ENCODE data around the gene TMEM50B.
"Not testable (repeated sequence)": the region's sequence is repeated elsewhere in the genome, so short reads cannot be mapped to it uniquely, and the experiment has no call there.

The TMEM50B gene

DNA sequence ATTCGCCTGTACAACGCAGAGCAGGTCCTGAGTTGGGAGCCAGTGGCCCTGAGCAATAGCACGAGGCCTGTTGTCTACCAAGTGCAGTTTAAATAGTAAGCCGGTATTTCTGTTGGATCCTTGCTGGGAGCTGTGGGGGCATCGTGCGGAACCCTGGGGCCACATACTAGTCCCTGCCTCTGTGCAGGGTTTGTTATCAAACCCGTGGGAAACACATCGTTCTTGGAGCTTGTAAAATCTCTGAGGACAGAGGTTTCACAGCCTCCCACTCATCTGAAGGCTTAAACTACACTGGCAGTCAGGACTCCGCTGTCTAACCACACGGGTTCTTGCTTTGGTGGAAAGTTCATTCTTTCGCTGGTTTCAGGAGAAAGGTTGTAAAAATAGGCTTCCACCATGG, 64.8 kb downstream of the TMEM50B start:
- H3K27me3 Mint-ChIP-seq: peaks cover 48% of the 10 kb centered on the region
- H3K9me3 Mint-ChIP-seq: no peaks in the 10 kb centered on the region
- peak overlapping the region; percentile 44 for H3K27ac Mint-ChIP-seq (ENCODE audit: low read depth)
- ATAC-seq (replicated peaks; ENCODE audit: extremely low read depth, poor library complexity, severe bottlenecking) (no peak), DNase-seq (ENCODE audit: low spot score in 2 of 2) (no peak)
- H3K4me1 Mint-ChIP-seq: no peaks in the 10 kb centered on the region
- peaks cover 14% of the 10 kb centered on the region for H3K36me3 Mint-ChIP-seq (ENCODE audit: insufficient read depth)
- no peak overlapping the region for H3K4me3 Mint-ChIP-seq

DNA sequence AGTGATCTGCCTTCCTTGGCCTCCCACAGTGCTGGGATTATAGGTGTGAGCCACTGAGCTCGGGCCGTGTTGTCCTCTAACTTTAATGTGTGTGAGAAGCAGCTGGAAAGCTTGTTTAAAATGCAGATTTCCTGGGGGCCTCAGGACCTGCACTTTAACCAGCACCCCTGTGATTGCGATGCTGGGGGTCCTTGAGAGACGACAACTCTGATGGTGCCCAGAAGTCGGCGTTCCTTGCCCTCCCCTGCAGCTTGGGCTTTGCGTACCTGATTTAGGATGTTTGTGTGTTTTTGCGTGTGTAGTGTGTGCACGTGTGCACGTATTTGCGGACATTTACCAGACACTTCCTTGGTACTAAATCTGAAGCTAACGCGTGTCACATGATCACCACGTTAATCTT, 65.7 kb downstream of the TMEM50B start:
- Mint-ChIP-seq H3K9me3 (no peaks in the 10 kb centered on the region), H3K27ac (ENCODE audit: low read depth) (no peak overlapping the region), H3K4me1 (no peaks in the 10 kb centered on the region), H3K4me3 (no peak overlapping the region), H3K27me3 (peaks cover 47% of the 10 kb centered on the region), H3K36me3 (ENCODE audit: insufficient read depth) (peaks cover 11% of the 10 kb centered on the region)
- no peak for ATAC-seq (replicated peaks; ENCODE audit: extremely low read depth, poor library complexity, severe bottlenecking)
- DNase-seq (ENCODE audit: low spot score in 2 of 2): no peak

DNA sequence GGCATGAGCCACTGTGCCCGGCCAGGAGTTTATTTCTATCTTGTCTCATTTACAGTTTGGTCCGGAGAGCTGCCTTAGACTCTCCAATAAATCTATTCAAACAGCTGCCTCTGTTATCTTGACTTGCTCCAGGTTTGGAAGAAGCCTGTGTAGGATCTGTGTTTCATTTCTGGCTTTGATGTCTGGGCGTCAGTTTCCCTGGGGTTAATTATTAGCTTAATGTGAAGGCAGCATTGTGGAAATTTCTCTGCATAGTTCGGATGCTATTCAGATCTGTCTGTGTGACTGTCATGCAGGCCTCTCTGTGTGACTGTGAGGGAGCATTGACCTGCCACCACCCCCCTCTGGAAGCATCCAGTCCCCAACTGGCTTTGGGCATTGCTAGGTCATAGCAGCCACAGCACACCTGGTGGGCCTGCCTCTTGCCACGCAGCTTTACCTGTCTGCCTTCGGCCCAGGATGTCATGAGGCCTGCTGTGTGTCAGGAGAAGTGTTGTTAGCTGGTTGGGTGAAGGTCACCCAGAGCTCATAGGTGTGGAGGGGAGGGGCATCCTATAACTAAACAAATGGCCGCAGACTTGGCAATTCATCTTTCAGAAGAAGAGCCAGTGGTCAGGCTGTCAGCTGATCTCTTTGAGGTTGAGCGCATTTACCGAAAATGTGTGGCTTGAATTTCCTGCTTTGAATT, 66.8 kb downstream of the TMEM50B start:
- peaks cover 9% of the 10 kb centered on the region for H3K36me3 Mint-ChIP-seq (ENCODE audit: insufficient read depth)
- H3K27ac Mint-ChIP-seq (ENCODE audit: low read depth): no peak overlapping the region
- H3K4me1 Mint-ChIP-seq: no peaks in the 10 kb centered on the region
- no peaks in the 10 kb centered on the region for H3K9me3 Mint-ChIP-seq
- ATAC-seq (replicated peaks; ENCODE audit: extremely low read depth, poor library complexity, severe bottlenecking) (no peak), DNase-seq (ENCODE audit: low spot score in 2 of 2) (no peak)
- peaks cover 52% of the 10 kb centered on the region for H3K27me3 Mint-ChIP-seq
- H3K4me3 Mint-ChIP-seq: no peak overlapping the region

DNA sequence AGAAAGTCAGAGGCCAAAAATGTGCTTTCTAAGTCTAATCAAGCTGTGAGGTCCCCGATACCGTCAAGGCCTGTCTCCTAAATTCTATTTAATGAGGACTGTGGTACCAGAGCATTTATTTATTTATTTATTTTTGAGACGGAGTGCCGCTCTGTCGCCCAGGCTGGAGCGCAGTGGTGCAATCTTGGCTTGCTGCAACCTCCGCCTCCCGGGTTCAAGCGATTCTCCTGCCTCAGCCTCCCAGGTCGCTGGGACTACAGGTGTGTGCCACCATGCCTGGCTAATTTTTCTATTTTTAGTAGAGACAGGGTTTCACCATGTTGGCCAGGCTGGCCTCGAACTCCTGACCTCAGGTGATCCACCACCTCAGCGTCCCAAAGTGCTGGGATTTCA, 67.3 kb downstream of the TMEM50B start:
- not testable (repeated sequence) for H3K36me3 Mint-ChIP-seq (ENCODE audit: insufficient read depth); ATAC-seq (replicated peaks; ENCODE audit: extremely low read depth, poor library complexity, severe bottlenecking); DNase-seq (ENCODE audit: low spot score in 2 of 2); H3K9me3 Mint-ChIP-seq; H3K27ac Mint-ChIP-seq (ENCODE audit: low read depth); H3K4me3 Mint-ChIP-seq; H3K4me1 Mint-ChIP-seq
- peaks cover 52% of the 10 kb centered on the region for H3K27me3 Mint-ChIP-seq

DNA sequence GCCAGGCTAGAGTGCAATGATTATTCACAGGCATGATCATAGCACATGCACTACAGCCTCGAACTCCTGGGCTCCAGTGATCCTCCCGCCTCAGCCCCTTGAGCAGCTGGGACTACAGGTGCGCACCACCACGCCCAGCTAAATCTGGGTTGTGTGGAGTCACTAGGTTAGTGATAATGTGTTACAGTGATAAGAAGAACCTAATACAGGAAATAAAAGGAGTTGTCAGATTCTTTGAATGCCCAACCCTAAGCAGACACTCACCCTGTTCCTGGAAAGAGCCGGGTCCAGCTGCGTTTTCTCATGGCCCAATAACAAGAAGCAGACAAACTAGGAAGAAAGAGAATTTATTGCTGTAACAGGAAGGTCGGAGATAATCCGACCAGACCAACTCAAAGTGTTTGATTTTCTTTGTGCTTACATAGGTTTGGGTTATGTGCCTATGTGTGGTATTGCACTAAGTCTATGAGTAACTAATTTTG, 67.8 kb downstream of the TMEM50B start:
- DNase-seq (ENCODE audit: low spot score in 2 of 2): no peak
- H3K27ac Mint-ChIP-seq (ENCODE audit: low read depth): no peak overlapping the region
- no peaks in the 10 kb centered on the region for H3K4me1 Mint-ChIP-seq
- no peak for ATAC-seq (replicated peaks; ENCODE audit: extremely low read depth, poor library complexity, severe bottlenecking)
- H3K36me3 Mint-ChIP-seq (ENCODE audit: insufficient read depth): peaks cover 9% of the 10 kb centered on the region
- H3K27me3 Mint-ChIP-seq: peaks cover 52% of the 10 kb centered on the region
- no peak overlapping the region for H3K4me3 Mint-ChIP-seq
- no peaks in the 10 kb centered on the region for H3K9me3 Mint-ChIP-seq

DNA sequence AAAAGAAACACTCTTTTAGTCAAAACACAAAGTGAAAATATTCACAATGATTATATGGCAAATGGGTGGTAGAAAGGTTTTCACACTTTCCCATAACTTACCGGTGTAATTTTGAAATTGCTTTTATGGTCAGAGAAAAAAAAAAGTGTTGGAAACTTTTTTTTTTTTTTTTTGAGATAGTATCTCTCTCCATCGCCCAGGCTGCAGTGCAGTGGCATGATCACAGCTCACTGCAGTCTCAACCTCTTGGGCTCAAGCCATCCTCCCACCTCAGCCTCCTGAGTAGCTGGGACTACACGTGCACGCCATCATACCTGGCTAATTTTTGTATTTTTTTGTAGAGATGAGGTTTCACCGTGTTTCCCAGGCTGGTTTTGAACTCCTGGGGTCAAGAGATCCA, 73.3 kb downstream of the TMEM50B start:
- peaks cover 49% of the 10 kb centered on the region for H3K27me3 Mint-ChIP-seq
- peaks cover 20% of the 10 kb centered on the region for H3K4me1 Mint-ChIP-seq
- H3K27ac Mint-ChIP-seq (ENCODE audit: low read depth): no peak overlapping the region
- ATAC-seq (replicated peaks; ENCODE audit: extremely low read depth, poor library complexity, severe bottlenecking): no peak
- no peak for DNase-seq (ENCODE audit: low spot score in 2 of 2)
- H3K9me3 Mint-ChIP-seq: no peaks in the 10 kb centered on the region
- H3K4me3 Mint-ChIP-seq: no peak overlapping the region
- peaks cover 7% of the 10 kb centered on the region for H3K36me3 Mint-ChIP-seq (ENCODE audit: insufficient read depth)

DNA sequence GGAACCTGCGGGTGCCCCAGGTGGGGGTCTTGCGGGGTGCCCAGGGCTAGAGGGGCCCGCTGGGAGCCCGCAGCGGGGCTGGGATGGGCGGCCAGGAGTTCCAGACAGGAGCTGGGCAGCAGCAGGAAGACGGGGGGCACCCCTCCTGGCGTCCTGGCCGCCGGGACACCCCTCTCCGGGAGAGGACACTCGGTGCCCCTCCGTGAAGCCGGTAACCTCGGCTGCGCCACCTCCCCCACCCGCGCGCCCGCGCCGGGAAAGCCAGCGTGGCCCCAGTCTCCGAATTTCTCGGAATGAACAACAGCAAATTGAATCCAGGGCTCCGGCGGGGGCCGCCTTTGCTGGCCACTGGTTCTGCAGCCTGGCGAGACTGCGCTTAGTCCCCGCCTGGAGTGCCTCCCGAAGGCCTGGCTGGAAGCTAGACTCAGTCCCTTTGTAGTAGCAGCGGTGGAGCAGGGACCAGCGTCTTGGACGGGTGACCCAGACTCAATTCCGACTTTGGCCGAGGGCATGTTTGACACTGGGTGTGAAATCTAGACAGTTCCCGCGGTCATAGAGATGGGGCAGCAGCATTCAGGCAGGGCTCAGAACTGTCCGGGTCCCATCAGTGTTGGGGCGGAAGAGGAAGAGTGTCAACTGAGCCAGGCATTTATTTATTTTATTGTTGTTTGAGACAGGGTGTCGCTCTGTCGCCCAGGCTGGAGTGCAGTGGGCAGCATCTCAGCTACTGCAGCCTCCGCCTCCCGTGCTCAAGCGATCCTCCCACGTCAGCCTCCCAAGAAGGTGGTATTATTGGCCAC, 75.8 kb downstream of the TMEM50B start:
- H3K4me1 Mint-ChIP-seq: peaks cover 20% of the 10 kb centered on the region
- peaks cover 7% of the 10 kb centered on the region for H3K36me3 Mint-ChIP-seq (ENCODE audit: insufficient read depth)
- peaks cover 36% of the 10 kb centered on the region for H3K27me3 Mint-ChIP-seq
- DNase-seq (ENCODE audit: low spot score in 2 of 2) (no peak), ATAC-seq (replicated peaks; ENCODE audit: extremely low read depth, poor library complexity, severe bottlenecking) (no peak)
- no peaks in the 10 kb centered on the region for H3K9me3 Mint-ChIP-seq
- no peak overlapping the region for H3K27ac Mint-ChIP-seq (ENCODE audit: low read depth)
- peak overlapping the region; percentile 58 for H3K4me3 Mint-ChIP-seq

DNA sequence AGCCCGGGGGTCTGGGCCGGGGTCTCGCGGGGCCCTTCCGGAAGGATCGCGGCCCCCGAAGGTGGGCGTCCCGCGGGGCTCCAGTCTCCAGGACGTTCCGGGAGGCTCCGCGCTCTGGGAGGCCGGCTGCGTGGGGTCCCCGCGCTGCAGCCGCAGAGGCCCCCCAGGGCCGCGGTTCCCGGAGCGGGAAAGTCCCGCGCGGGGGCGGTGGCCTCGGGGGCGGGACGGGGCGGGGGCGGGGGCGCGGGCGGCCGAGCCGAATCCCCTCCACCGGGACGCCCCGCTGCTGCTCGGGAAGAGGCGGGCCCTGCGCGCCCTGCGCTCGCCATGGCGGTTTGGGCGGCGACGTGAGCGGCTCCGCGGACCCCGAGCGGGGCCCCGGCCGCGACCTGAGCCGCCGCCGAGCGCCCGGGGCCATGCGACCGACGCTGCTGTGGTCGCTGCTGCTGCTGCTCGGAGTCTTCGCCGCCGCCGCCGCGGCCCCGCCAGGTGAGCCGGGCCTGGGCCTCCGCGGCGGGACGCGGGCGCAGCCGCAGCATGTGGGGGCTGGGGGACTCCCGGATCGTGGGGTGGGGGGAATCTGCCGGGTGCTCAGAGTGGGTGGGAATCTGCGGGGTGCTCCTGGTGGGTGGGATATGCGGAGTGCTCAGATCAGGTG, 76.5 kb downstream of the TMEM50B start, which contains the start of gene IFNGR2:
Gene IFNGR2 (plus strand): TSS at position 286 of the 658 bp plus-strand sequence. CDS start 131 bp downstream, at position 417.
- peak; percentile 45 for ATAC-seq (replicated peaks; ENCODE audit: extremely low read depth, poor library complexity, severe bottlenecking)
- no peak within 1 kb of the TSS for H3K27ac Mint-ChIP-seq (ENCODE audit: low read depth)
- peaks cover 7% of the 10 kb centered on the region for H3K36me3 Mint-ChIP-seq (ENCODE audit: insufficient read depth)
- no peak for DNase-seq (ENCODE audit: low spot score in 2 of 2)
- H3K9me3 Mint-ChIP-seq: no peaks in the 10 kb centered on the region
- H3K27me3 Mint-ChIP-seq: peaks cover 36% of the 10 kb centered on the region
- peaks cover 20% of the 10 kb centered on the region for H3K4me1 Mint-ChIP-seq
- peak within 1 kb of the TSS; percentile 58 for H3K4me3 Mint-ChIP-seq

DNA sequence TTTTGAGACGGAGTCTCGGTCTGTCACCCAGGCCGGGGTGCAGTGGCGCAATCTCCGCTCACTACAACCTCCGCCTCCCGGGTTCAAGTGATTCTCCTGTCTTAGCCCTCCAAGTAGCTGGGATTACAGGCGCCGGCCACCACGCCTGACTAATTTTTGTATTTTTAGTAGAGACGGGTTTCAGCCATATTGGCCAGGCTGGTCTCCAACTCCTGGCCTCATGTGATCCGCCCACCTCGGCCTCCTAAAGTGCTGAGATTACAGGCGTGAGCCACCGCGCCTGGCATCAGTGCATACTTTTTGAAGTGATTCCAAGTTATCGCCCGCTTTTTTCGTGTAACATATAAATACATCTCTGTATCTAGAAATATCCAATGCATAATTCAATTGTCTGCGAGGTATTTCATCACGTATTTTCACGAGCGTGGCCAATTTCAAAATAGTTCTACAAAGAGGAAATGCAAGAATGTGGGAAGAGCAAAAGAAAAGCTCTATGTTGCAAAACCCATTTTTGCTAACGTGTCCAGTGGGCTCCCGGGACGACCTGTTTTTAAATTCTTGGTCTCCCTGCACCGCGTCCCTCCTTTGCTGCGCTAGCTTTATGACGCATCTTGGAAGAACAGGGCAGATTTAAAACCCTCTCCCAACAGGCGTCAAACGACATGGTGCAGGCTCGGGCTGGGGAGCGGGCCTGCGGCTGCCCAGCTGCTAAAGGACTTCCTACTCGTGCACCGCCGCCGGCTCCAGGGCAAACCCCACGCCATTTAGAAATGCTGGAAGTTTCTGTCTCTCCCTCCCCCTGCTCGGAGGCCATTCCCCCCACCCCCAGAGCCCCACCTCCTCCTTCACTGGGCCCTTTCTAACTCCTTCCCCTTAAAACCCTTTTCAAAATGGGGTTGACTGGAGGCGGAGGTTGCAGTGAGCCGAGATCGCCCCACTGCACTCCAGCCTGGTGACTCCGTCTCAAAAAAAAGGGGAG, 77.5 kb downstream of the TMEM50B start:
- DNase-seq (ENCODE audit: low spot score in 2 of 2) (no peak), ATAC-seq (replicated peaks; ENCODE audit: extremely low read depth, poor library complexity, severe bottlenecking) (peak; percentile 22)
- Mint-ChIP-seq H3K4me1 (peaks cover 20% of the 10 kb centered on the region), H3K4me3 (peak overlapping the region; percentile 50), H3K27ac (ENCODE audit: low read depth) (no peak overlapping the region), H3K9me3 (no peaks in the 10 kb centered on the region), H3K36me3 (ENCODE audit: insufficient read depth) (peaks cover 7% of the 10 kb centered on the region), H3K27me3 (peaks cover 41% of the 10 kb centered on the region)

DNA sequence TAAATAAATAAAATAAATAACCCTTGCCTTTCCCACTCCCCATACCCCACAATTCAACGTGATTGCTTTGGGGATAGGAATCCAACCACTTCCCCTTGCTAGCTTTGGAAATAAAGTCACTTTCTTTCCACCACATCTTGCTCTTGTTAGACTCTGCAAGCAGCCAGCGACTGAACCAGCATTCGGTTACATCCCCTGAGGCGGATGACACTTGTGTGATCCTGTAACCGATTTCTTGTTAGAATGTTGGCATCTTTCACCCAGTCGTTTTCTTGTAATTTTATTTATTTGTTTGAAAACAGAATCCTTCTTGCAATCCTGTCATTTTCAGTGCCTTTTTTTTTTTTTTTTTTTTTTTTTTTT, 78.2 kb downstream of the TMEM50B start:
- no peak overlapping the region for H3K4me3 Mint-ChIP-seq
- H3K4me1 Mint-ChIP-seq: peaks cover 17% of the 10 kb centered on the region
- DNase-seq (ENCODE audit: low spot score in 2 of 2) (no peak), ATAC-seq (replicated peaks; ENCODE audit: extremely low read depth, poor library complexity, severe bottlenecking) (no peak)
- peaks cover 7% of the 10 kb centered on the region for H3K36me3 Mint-ChIP-seq (ENCODE audit: insufficient read depth)
- no peak overlapping the region for H3K27ac Mint-ChIP-seq (ENCODE audit: low read depth)
- H3K27me3 Mint-ChIP-seq: peaks cover 41% of the 10 kb centered on the region
- H3K9me3 Mint-ChIP-seq: no peaks in the 10 kb centered on the region
